Breast epithelium (tissue), 3 donors: ENCODE measurements around the gene RETSAT.

Experiments used
- POLR2A ChIP-seq: fragments of 450-650 bp; IDR thresholded peaks from one replicate; pipeline ENCODE4 v1.6.1; 2016; ENCODE audit warnings: antibody characterized with exemption, mild to moderate bottlenecking, moderate library complexity
- POLR2AphosphoS5 ChIP-seq, 3 donors: sonication (generic); formaldehyde crosslinking; IDR thresholded peaks; one replicate each; pipeline ENCODE4 v1.6.1; 2017; ENCODE audit warnings: antibody characterized with exemption in 3 of 3
- TF ChIP-seq, protein P1 (sequence below), 3 donors: fragments of 450-650 bp; IDR thresholded peaks; one replicate each; pipeline ENCODE4 v1.5.1; 2016 to 2017; ENCODE audit warnings: antibody characterized with exemption in 3 of 3, mild to moderate bottlenecking in 3 of 3, moderate library complexity in 3 of 3

DNA sequence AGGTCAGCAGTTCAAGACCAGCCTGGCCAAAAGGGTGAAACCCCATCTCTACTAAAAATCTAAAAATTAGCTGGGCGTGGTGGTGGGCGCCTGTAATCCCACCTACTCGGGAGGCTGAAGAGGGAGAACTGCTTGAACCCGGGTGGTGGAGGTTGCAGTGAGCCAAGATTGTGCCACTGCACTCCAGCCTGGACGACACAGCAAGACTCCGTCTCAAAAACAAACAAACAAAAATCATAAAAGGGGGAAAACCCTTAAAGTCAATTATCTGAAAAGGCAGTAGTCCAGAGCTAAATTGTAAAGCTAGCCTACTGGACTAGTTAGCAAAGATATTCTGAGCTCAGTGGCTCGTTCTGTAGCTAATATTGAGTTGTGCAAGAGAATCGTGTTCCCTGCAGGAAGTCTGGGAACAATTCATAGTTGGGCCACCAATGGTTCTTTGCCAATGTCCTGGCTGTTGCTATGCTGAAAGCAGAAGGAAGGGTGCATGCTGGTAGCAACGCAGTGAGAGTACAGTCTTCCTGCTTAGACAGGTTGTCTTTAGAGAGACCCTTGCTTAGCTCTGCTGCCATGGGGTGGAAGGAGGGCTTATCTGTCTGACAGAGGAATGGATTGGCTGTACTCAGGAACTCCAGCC is 30.9 kb downstream of the RETSAT start:
- TF ChIP-seq POLR2AphosphoS5 (IDR thresholded peaks at IDR 0.05) (no peak), POLR2A (no peak)
- TF ChIP-seq, protein P1, sequence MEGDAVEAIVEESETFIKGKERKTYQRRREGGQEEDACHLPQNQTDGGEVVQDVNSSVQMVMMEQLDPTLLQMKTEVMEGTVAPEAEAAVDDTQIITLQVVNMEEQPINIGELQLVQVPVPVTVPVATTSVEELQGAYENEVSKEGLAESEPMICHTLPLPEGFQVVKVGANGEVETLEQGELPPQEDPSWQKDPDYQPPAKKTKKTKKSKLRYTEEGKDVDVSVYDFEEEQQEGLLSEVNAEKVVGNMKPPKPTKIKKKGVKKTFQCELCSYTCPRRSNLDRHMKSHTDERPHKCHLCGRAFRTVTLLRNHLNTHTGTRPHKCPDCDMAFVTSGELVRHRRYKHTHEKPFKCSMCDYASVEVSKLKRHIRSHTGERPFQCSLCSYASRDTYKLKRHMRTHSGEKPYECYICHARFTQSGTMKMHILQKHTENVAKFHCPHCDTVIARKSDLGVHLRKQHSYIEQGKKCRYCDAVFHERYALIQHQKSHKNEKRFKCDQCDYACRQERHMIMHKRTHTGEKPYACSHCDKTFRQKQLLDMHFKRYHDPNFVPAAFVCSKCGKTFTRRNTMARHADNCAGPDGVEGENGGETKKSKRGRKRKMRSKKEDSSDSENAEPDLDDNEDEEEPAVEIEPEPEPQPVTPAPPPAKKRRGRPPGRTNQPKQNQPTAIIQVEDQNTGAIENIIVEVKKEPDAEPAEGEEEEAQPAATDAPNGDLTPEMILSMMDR (IDR thresholded peaks at IDR 0.05), result no peak
